ENCODE measurements around the gene SCLY. TPM values are rescaled to one million over a fixed set of nuclear protein-coding genes. Genes with fewer than 3 reads are reported as not detected.

Gene SCLY
- total RNA-seq, 1 donor from 2014 or later = 49.2 TPM

- Mint-ChIP-seq H3K4me3 (ENCODE audit: low read depth) (no peak overlapping the region), H3K36me3 (ENCODE audit: insufficient read depth) (no peaks in the 10 kb centered on the region), H3K4me1 (ENCODE audit: low read depth) (no peaks in the 10 kb centered on the region), H3K27me3 (peaks cover 3% of the 10 kb centered on the region), H3K27ac (no peak overlapping the region), H3K9me3 (ENCODE audit: low read depth) (no peaks in the 10 kb centered on the region)
- TF ChIP-seq CTCF (IDR thresholded peaks at IDR 0.05; ENCODE audit: unreplicated experiment) = peak; percentile 30
- DNase-seq (ENCODE audit: low spot score, unreplicated experiment) = no peak
Observed at GRCh38 chr2:238133499-238134392, 72.9 kb downstream of the SCLY start.

GRCh38 chr2:238134393-238134785, 73.6 kb downstream of the SCLY start:
- Mint-ChIP-seq H3K4me3 (ENCODE audit: low read depth) (no peak overlapping the region), H3K27me3 (peaks cover 3% of the 10 kb centered on the region), H3K27ac (peak overlapping the region; percentile 20), H3K36me3 (ENCODE audit: insufficient read depth) (no peaks in the 10 kb centered on the region), H3K4me1 (ENCODE audit: low read depth) (no peaks in the 10 kb centered on the region), H3K9me3 (ENCODE audit: low read depth) (no peaks in the 10 kb centered on the region)
- no peak for DNase-seq (ENCODE audit: low spot score, unreplicated experiment)
- no peak for TF ChIP-seq CTCF (IDR thresholded peaks at IDR 0.05; ENCODE audit: unreplicated experiment)

GRCh38 chr2:238135601-238136150, 74.9 kb downstream of the SCLY start:
- no peaks in the 10 kb centered on the region for H3K9me3 Mint-ChIP-seq (ENCODE audit: low read depth)
- no peak for DNase-seq (ENCODE audit: low spot score, unreplicated experiment)
- H3K4me3 Mint-ChIP-seq (ENCODE audit: low read depth) = no peak overlapping the region
- TF ChIP-seq CTCF (IDR thresholded peaks at IDR 0.05; ENCODE audit: unreplicated experiment) = no peak
- peaks cover 3% of the 10 kb centered on the region for H3K27me3 Mint-ChIP-seq
- H3K36me3 Mint-ChIP-seq (ENCODE audit: insufficient read depth) = no peaks in the 10 kb centered on the region
- H3K4me1 Mint-ChIP-seq (ENCODE audit: low read depth) = no peaks in the 10 kb centered on the region
- no peak overlapping the region for H3K27ac Mint-ChIP-seq

- no peak overlapping the region for H3K4me3 Mint-ChIP-seq (ENCODE audit: low read depth)
- TF ChIP-seq CTCF (IDR thresholded peaks at IDR 0.05; ENCODE audit: unreplicated experiment) = no peak
- no peak for DNase-seq (ENCODE audit: low spot score, unreplicated experiment)
- H3K36me3 Mint-ChIP-seq (ENCODE audit: insufficient read depth) = no peaks in the 10 kb centered on the region
- no peak overlapping the region for H3K27ac Mint-ChIP-seq
- no peaks in the 10 kb centered on the region for H3K9me3 Mint-ChIP-seq (ENCODE audit: low read depth)
- H3K4me1 Mint-ChIP-seq (ENCODE audit: low read depth) = no peaks in the 10 kb centered on the region
- peaks cover 3% of the 10 kb centered on the region for H3K27me3 Mint-ChIP-seq
Observed at GRCh38 chr2:238136820-238137537, 76.2 kb downstream of the SCLY start.

GRCh38 chr2:238137885-238138284, 77.1 kb downstream of the SCLY start:
- no peak for DNase-seq (ENCODE audit: low spot score, unreplicated experiment)
- no peak overlapping the region for H3K27ac Mint-ChIP-seq
- H3K4me3 Mint-ChIP-seq (ENCODE audit: low read depth) = no peak overlapping the region
- no peaks in the 10 kb centered on the region for H3K9me3 Mint-ChIP-seq (ENCODE audit: low read depth)
- peaks cover 3% of the 10 kb centered on the region for H3K27me3 Mint-ChIP-seq
- H3K36me3 Mint-ChIP-seq (ENCODE audit: insufficient read depth) = no peaks in the 10 kb centered on the region
- H3K4me1 Mint-ChIP-seq (ENCODE audit: low read depth) = no peaks in the 10 kb centered on the region
- no peak for TF ChIP-seq CTCF (IDR thresholded peaks at IDR 0.05; ENCODE audit: unreplicated experiment)

All from progenitor cell of endocrine pancreas (in vitro differentiated cells).